DMS153 (cell line): ENCODE data around the gene GLRX5.
A peak's percentile ranks its signal among the peaks of the same experiment; 100 is the strongest.
"Not testable (repeated sequence)": the region's sequence is repeated elsewhere in the genome, so short reads cannot be mapped to it uniquely, and the experiment has no call there.

Experiments used
- DNase-seq: peaks from one replicate; lab custom pipeline; 2025; lab: John Stamatoyannopoulos, UW

The GLRX5 gene

DNA sequence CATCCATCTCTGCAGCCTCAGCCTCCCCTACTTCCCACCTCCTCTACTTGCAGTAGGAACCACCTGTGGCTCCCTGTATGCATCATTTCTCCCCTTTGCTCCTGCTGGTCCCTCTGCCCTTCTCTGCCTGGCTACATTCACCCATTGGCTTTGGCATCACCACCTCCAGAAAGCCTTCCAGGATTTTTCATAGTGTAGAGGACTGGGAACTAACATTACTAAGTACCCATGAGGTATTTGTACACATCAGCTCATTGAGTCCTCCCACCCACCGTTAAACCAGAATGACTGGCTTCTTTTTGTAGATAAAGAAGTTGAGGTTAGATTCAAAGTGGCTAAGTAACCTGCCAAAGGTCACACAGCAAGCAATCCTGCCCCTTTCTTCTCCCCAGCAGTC, 35.5 kb upstream of the GLRX5 start:
- no peak for DNase-seq

DNA sequence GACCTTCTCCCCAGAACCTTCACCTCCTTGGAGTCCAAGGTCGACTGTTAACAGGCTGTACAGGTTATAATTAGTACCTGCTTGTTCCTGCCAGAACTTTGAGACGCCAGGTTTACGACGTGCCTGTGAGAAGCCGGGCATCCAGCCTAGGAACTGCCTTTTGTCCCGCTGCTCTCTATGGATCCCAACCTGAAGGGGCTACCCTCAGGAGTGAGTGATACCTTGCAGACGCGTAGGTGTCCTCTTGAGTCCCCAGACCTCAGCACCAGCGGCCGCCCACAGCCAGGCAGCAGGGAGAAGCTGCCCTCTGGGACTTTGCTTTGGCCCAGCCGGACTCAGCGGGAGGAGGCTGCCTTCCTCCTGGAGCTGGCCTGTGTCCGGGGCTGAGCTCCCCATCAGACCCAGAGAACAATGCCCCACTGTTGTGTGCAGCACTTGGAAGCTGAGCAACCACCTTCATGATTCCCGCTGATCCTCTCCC, 34.6 kb upstream of the GLRX5 start:
- no peak for DNase-seq

DNA sequence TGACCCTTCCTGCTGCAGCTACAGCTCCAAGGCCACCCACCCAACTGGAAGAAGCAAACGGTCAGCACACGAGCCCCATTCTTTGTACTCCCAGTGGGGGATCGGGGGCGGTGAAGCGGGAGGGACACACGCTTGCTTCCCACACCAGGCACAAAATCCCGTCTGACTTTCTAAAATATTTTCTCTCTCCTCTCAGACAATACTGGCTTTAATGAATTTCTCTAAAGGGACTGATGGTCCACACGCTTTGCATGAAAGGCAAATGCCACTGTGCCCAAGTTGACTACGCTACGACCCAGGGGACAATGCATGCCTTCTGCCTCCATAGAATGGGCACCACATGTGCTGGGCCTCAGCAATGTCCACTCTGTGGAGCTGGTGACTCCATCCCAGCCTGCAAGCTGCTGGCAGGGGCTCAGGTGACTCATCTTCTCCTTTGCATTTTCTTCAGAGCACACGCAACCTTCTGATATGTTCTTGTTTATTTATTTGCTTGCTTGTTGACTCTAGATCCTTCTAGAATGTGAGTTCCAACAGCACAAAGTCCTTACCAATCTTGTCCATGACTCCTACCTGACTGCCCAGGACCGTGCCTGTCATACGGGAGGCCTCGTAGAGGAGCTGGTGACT, 34.0 kb upstream of the GLRX5 start:
- no peak for DNase-seq

DNA sequence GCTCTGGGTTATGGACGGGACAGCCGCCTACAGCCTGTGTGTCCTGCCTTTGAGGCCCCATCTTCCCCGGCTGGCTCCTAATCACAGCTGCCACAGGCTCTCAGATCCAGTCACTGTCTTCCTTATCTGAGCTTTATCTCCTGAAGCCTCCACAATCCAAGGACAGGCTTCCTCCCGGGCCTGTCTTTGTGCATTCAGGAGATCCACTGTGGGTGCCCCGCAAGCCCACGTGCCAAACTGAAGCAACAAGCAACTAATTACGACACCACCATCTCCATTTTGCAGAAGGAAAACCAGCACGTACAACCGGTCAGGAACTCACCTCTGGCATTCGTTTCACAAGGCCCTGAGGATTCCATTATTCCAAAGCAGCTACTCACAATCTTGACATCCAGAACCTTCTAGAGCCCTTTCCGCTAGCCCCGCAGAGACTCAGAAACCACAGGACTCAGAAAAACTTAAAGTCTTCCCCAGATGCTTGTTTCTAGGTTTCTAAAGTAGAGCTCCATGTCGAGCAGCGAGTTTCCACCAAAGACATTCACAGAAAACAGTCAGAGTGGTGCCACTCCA, 32.4 kb upstream of the GLRX5 start:
- DNase-seq: no peak

DNA sequence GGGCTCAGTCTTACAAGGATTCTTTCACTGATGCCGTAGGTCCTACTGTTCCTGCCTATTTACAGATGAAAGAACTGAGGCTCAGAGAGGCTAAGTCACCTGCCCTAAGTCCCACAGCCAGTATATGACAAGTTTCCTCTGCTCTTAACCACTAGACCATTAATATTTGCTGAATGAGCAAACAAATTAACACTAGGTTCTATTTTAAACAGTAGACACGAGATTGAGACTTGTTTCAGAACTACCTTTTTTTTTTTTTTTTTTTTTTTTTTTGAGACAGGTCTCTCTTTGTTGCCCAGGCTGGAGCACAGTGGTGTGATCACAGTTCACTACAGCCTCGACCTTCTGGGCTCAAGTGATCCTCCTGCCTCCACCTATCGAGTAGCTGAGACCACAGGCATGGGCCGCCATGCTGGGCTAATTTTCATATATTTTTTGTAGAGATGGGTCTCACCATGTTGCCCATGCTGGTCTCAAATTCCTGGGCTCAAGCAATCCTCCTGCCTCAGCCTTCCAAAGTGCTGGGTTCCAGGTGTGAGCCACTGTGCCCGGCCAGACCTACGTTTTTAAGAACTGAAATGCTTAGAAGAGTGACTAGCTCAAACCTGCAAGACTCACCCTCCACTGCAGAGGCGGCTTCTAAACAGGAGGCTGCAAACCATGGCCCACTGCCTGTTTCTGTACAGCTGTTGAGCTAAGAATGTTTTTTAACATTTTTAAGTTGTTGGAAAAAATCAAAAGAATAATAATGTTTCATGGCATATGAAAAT, 31.3 kb upstream of the GLRX5 start:
- no peak for DNase-seq

DNA sequence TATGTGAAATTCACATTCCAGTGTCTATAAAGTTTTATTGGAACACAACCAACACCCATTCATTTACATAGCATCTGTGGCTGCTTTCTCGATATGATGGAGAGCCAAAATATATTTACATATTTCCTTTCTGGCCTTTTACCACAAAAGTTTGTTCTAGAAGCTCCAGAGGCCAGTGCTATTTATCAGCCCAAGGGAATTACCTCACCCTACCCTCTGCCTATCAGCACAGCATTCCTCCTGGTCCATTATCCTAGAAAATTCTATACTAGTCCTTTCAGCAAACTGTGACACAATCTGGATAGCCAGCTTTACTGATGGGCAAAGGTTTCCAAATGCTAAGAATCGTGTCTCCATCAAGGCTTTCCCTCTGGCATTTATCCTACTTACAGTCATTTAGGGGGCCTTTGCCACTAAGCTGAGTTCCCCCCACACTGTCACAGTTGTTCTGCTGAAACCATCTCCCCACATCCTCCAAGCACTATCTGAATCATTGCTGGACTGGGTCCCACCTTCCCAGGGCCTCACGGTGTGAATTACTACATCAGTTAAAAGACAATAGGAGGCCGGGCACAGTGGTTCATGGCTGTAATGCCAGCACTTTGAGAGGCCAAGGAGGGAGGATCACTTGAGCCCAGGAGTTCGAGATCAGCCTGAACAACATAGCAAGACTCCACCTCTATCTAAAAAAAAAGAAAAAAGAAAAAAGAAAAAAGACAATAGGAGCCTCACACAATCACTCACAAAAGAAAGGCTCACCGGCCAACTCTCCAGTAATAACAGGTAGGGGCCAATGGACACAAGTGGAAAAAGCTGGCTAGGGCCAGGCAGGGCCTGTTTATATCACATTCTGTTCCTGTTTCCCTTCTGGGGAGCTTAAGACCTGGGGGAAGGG, 30.5 kb upstream of the GLRX5 start:
- DNase-seq: no peak

DNA sequence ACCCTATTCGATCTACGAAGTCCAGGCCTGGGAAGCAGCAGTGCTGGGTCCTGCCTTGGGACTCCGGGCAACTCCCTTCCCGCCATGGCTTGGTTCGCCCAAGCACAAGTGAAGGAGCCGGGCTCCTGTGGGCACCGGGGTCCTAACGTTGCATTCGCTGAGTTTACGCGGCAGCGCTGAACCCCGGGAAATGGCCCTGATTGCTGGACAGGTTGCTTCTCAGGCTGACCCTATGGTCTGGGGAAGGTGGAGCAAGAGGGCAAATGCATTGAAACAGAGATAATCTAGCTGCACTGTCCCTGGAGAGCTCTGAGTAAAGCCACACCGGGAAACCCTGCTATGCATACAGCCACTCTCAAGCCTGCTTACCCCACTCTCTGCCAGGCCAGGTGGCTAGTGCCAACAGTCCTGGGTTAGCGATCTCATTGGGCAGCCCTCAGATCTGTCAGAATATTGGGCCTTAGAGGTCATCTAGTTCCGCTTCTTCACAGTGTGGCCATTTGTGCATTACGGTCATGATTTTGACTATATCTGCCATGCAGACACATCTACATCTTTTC, 29.7 kb upstream of the GLRX5 start:
- no peak for DNase-seq

DNA sequence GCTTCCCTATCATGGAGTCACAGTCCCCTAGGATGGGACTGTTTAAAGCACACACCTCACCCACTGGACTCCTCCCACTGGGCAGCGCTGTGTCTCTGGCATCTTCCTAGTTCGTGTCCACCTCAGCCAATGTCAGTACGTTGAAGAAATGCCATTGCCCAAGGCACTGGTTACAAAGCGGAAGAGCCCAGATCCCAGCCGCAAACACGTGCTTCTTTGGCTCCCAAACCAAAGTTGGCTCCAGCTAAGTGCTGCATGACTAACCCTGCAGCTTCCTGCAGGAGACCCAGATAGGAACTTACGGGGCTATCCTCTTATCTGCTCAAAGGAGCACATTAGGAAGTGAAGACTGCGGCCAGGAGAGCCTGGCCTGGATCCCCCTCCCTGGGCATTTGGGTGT, 27.7 kb upstream of the GLRX5 start:
- no peak for DNase-seq

DNA sequence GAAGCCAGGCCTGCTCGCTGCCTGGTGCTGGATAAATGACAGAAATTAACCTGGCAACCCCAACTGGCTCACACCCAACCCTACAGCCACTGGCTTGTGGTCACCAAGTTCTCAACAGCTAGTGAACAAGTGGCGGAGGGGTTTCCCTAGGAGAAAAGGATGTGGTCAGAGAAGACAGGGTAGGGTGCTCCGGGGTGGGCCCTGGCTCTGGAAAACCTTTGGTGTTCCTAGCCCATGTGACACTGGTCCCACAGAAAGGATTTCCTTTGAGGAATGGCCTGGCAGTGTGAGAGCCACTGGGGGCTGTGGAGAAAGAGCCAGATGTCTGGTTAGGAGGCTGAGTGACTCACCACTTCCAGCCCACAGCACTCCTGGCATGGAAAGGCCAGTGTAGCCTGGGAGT, 27.1 kb upstream of the GLRX5 start:
- DNase-seq: no peak

DNA sequence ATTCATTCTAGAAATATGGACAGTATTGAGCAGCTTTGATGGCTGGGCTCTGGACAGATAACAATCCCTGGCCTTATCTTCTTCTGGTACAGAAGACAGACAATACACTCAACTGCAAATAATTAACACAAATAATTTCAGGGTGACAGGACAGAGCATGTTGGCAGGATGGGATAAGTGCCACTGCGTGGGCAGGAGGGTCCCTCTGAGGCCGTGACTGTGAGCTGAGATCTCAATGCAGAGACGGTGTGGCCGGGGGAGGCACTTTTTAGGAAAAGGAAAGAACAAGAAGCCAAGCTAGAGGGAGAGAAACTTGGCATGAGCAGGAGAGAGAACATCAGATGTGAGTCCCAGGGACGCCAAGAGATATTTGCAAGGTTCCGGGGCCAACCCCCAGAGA, 26.5 kb upstream of the GLRX5 start:
- no peak for DNase-seq

DNA sequence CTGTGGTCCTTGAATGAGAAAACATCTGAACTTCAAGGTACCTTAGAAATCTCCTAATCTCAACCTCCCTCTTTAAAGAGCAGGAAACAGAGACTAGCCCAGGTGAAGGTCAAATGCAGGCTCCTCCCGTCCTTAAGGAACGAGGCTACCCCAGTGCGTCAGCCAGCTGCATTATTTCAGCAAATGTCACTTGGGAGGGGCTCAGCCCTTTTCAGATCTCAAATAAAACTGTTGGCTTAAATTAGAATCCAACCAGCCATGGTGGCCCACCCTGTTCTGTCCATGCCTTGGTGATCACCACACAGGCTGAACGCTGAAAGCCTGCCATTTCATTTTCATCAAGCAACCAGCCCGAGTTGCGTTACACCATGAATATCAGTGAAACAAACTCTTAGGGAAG, 25.4 kb upstream of the GLRX5 start:
- DNase-seq: no peak

DNA sequence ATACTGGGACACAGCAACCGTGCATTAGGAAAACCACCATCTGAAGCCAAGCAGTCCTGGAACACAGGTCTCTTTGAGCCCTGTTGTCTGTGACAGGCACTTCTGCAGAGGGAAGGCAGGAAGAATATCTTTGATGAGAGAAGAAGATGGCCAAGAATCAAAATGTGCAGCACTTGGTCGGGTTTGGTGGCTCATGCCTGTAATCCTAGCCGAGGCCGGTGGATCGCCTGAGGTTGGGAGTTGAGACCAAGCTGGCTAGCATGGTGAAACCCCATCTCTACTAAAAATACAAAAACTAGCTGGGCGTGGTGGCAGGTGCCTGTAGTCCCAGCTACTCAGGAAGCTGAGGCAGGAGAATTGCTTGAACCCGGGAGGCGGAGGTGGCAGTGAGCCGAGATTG, 24.5 kb upstream of the GLRX5 start:
- not testable (repeated sequence) for DNase-seq

DNA sequence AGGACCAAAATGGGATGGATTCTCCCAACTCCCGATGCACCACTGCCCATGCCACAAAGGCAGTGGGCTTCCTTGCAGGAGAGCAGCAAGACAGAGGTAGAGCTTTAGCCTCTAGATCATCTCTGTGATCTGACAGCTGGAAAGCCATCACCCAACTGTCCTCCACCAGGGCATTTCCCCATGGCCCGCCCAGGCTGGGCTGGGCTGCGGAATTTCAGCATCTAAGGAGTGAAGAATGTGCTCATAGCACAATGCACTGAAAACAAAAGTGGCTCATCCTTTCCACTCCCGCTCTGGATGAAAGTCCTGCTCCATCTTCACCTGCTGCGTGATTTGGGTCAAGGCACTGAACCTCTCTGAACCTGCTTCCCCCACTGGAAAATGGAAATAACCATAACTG, 24.0 kb upstream of the GLRX5 start:
- DNase-seq: no peak

DNA sequence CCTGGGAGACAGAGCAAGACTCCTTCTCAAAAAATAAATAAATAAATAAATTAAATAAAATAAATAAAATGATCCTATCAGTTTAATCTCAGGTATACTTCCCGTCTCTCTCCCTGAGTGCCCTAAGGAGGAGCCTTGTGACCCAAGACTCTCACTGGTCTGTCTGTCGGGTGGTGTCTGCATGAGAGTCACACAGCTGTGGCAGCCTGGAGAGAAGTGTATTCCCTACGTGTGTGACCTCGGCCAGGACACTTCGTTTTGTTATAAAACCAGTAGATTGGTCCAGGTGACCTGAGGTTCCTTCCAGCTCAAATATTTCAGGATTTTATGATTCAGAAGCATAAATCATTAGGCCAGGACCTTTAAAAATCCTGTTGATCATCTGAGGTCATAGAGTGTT, 23.2 kb upstream of the GLRX5 start:
- DNase-seq: no peak

DNA sequence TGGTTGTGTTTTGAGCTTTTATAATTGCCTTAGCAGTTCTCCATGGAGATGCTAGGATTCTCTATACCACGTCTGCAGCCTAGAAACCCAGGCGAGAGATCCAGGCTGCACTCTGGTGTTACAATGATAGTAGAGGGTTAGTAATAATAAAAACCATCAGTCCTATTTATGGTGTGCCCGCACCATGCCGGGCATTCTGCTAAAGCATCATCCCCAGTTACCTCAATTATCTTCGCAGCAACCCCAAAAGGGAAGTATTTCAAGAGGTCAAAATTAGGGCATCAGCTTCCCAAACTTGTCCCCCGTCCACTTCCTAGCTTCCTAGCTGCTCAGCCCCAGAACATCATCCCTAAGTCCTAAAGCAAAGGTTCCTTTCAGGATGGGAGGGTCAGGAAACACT, 21.6 kb upstream of the GLRX5 start:
- DNase-seq: no peak

DNA sequence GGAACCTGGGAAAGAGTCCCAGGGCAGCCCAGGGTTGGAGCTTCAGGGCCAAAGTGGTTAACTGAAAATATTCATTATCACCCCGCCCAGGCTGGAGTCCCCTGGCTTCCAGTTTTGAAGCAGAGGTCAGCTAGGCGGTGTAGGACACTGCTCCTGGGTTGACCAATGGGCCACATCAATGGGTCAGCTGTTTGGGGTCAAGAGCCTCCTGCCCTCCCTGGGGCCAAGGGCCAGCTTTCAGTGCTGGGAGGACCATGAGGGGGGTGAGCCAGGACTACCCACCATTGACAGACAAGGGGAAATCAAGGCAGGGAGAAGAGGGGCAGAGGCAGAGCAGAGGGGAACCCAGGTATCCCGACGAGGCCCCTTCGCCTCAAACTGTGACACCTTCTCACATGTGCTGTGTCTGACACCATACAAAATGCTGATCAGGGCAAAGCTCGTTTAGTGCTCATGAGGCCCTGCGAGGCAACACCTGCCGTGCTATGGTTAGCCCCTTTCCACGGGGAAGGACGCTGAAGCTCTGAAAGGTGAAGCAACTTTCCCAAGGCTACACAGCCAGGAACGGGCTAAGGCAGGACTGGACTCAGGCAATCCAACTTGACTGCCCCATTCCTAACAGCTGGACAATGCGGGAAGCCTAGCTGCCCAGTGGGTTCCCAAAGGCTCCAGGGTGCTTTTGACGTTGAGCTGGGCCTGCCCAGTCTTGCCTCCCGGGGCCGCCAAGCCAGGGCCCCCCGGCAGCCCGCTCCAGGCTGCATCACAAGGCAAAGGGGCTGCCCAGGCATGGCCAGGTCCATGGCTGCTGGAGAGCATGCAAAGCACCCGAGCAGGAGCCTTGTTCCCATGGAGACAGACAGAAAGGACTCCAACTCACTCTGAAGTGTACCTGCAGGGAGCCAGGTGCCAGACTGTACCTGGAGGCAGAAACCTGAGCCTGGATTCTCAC, 20.4 kb upstream of the GLRX5 start:
- peak; percentile 79 for DNase-seq

DNA sequence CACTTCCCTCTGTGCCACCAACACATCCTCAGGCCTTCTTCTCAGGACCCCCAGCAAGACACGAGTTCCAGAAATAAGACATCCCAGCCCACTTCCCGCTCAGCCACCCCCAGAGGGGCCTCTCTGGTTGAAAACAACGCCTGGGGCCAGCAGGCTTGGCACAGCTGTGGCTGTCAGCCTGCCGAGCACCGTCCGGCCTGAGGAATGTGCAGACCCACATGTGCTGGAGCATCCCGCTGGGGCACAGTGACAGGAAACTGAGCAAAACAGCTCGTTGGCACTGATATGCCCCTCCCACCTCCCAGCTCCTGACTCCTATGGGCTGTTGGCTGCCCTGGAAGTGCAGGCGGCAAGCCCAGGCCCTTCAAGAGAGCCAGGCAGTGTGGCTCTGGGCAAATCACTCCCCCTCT, 19.8 kb upstream of the GLRX5 start:
- DNase-seq: peak; percentile 59

DNA sequence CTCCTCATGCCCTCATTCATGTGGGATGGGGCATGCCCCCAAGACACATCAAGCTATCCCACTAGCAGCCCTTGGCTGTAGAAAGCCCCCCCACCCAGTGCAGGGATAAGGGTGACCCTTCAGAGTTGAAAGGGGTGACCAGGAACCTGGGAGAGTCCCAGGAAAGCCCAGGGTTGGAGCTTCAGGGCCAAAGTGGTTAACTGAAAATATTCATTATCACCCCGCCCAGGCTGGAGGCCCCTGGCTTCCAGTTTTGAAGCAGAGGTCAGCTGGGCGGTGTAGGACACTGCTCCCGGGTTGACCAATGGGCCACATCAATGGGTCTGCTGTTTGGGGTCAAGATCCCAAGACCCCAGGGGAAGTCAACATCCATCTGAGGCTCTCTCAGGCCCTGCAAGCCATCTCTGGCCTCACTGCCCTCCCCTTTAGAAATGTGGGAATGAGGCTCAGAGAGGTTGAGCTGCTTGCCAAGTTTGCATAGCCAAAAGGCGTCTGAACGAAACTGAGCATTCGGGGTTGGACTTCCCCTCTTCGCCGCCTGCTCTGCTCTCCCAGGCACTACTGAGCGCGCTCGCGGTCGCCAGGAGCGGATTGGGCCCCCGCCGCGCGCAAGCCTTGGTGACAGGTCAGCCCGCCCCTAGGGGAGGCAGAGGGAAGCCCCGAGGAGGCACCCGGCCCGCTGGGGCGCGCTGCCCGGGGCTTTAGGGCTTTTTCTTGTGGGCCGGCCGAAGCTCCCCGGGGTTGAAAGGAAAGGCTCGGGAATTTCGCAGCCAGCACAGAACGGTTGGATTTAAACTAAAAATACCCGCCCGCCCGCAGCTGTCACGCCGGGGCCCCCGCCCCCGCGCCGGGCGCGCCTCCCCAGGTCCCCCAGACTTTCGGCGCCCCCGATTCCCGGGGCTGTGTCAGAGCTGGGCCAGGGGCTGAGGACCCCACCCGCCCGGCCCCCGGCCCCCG, 19.0 kb upstream of the GLRX5 start:
- no peak for DNase-seq

DNA sequence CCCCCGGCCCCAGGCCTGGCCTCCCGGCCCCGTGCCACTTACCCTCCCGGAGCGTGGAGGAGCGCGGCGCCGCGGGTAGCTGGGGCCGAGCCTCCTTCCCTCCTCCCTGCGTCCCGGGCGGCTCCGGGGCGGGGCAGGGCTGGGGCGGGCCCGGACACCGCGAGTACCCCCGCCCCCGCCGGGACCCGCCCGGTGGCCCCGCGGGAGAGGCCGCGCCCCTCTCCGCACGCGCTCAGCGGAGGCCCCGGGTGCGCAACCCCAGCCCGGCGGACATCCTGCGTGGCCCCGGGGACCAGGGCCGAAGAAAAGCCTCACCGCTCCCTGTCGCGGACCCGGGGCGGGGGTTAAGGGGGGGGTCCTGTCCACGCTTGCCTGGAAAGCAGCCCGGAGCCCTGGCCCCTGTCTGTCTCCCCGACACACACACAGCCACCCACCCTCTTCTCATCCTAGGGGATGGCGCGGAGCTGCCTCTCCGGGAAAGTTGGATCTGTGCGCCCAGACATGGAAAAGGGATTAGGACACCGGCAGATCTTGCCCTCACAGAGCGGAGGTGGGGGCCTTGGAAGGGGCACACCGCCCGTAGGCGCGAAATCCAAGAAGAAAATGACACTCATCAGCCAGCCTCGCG, 18.2 kb upstream of the GLRX5 start, which contains the start of gene SYNE3:
Gene SYNE3, minus strand, starts transcription at position 97 of the 628 bp plus-strand sequence. CDS start 40,829 bp downstream, outside the sequence.
- DNase-seq: no peak
